Fibroblast of mammary gland (primary cell): ENCODE measurements around the gene MIGA2.

Source experiments
- DNase-seq: peaks from one replicate; pipeline ENCODE4 v3.0.0-alpha.2; 2010; ENCODE audit warnings: low read depth
- H3K4me3 ChIP-seq: 2 replicates; pipeline ENCODE4 v1.5.1; 2011; ENCODE audit warnings: low read depth, mild to moderate bottlenecking, low read length, moderate library complexity; ENCODE audit not compliant: control insufficient read depth
- TF ChIP-seq, protein P1 (sequence below): conservative IDR thresholded peaks from 2 replicates; pipeline ENCODE4 v1.5.1; 2011; ENCODE audit warnings: low read depth, low read length, inconsistent platforms; ENCODE audit not compliant: control insufficient read depth, insufficient read depth

MIGA2 gene, protein sequence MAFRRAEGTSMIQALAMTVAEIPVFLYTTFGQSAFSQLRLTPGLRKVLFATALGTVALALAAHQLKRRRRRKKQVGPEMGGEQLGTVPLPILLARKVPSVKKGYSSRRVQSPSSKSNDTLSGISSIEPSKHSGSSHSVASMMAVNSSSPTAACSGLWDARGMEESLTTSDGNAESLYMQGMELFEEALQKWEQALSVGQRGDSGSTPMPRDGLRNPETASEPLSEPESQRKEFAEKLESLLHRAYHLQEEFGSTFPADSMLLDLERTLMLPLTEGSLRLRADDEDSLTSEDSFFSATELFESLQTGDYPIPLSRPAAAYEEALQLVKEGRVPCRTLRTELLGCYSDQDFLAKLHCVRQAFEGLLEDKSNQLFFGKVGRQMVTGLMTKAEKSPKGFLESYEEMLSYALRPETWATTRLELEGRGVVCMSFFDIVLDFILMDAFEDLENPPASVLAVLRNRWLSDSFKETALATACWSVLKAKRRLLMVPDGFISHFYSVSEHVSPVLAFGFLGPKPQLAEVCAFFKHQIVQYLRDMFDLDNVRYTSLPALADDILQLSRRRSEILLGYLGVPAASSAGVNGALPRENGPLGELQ

DNA sequence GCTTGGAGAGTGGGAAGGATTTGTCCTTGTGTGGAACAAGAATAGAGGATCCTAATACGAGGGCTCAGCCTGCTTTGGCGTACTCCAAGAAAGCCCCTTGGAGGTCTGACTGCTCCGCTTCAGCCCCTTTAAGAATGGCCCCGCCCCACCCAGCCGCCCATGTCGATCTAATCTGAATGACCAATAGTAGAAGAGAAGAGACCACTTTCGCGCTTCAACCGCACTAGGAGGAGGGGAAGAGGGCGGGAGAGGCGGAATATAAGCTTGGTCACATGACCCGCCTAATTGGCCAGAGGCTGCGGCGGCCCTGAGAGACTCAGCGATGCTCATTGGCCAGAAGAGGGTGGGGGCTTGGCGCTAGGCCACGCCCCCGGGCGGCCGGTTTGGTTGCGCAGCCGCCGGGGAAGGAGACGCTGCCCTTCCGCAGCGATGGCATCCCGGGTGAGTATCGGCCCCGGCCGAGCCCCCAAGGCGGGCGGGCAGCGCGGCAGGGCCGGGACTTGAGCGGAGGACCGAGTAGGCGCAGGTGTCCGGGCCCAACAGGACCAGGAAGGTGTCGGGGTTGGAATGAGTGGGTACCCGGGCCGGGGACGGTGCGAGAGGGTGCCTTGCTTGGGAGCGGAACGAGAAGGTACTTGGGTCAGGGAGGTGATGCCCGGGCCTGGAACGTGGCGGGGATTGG lies at the start of gene MIGA2:
Gene MIGA2 (plus strand): TSS at position 386 of the 682 bp plus-strand sequence. CDS start 3,969 bp downstream, outside the sequence.
- TF ChIP-seq, protein P1, sequence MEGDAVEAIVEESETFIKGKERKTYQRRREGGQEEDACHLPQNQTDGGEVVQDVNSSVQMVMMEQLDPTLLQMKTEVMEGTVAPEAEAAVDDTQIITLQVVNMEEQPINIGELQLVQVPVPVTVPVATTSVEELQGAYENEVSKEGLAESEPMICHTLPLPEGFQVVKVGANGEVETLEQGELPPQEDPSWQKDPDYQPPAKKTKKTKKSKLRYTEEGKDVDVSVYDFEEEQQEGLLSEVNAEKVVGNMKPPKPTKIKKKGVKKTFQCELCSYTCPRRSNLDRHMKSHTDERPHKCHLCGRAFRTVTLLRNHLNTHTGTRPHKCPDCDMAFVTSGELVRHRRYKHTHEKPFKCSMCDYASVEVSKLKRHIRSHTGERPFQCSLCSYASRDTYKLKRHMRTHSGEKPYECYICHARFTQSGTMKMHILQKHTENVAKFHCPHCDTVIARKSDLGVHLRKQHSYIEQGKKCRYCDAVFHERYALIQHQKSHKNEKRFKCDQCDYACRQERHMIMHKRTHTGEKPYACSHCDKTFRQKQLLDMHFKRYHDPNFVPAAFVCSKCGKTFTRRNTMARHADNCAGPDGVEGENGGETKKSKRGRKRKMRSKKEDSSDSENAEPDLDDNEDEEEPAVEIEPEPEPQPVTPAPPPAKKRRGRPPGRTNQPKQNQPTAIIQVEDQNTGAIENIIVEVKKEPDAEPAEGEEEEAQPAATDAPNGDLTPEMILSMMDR = no peak
- peak within 1 kb of the TSS; percentile 94 for H3K4me3 ChIP-seq
- DNase-seq = peak; percentile 98

DNA sequence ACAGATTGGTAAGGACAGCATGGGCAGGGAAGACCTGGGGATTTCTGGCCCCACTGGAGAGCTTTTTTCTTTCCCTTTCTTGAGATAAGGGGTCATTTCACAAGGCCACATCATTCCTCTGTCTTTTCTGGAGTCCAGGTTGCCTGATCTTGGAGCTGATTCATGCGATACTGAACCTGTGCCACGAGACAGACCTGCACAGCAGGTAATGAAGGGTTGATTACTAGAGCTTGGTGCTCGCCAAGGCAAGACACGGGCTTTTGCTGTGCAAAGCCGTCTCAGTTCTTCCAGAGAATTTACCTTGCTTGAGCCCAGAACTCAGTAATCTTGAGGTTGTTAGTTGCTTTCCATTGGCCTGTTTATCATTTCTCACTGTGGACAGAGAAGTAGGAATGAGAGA lies 49.8 kb upstream of the MIGA2 start:
- no peak overlapping the region for H3K4me3 ChIP-seq
- TF ChIP-seq, protein P1 = no peak
- no peak for DNase-seq

DNA sequence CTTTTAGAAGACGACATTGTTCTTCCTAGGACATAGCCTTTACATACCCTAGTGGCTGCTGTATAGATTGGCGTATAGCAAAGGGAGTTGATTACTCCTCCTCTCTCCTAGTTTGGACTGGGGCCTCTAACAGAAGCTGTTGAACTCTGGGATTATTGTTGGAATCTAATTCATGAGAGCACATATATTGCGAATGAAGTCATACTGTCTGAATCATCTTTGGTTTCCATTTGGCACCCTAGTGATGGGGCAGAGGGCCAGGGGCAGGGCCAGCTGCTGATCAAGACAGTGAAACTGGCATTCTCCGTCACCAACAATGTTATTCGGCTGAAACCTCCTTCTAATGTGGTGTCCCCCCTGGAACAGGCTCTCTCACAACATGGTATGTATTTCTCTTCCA lies 48.6 kb upstream of the MIGA2 start:
- no peak overlapping the region for H3K4me3 ChIP-seq
- TF ChIP-seq, protein P1 = no peak
- DNase-seq = peak; percentile 81

DNA sequence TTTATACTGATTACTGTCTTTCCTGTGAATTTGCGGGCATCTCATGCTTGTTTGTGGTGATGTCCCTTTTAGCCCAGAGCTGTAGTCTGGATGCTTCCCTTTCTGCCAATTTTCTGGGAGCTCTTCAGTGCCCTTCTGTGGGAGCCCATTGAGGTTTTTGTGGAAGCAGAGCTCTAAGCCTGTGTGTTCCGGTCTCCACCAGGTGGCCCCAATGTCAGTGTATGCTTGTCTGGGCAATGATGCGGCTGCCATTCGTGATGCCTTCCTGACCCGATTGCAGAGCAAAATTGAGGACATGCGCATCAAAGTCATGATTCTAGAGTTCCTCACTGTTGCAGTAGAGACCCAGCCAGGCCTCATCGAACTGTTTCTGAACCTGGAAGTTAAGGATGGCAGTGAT lies 43.4 kb upstream of the MIGA2 start:
- no peak overlapping the region for H3K4me3 ChIP-seq
- TF ChIP-seq, protein P1 = peak; percentile 26
- DNase-seq = peak; percentile 16

DNA sequence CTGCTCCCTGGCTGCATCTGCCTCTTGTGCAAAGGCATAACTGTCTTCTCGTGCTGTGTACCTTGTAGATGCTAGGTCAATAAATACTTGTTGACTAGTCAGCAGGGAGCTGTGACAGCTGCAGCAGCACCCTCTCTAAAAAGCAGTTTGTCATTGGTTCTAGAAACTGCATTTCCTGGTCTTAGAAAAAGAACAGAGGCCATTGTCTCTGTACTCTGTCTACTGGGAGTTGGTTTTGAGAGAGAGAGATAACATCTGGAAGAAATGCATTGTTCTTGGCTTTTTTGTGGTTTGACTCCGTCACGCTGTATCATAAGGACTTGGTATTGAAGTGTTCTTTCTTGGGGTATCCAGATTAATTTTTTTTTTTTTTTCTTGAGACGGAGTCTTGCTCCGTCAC lies 40.6 kb upstream of the MIGA2 start:
- DNase-seq = no peak
- no peak overlapping the region for H3K4me3 ChIP-seq
- TF ChIP-seq, protein P1 = no peak

DNA sequence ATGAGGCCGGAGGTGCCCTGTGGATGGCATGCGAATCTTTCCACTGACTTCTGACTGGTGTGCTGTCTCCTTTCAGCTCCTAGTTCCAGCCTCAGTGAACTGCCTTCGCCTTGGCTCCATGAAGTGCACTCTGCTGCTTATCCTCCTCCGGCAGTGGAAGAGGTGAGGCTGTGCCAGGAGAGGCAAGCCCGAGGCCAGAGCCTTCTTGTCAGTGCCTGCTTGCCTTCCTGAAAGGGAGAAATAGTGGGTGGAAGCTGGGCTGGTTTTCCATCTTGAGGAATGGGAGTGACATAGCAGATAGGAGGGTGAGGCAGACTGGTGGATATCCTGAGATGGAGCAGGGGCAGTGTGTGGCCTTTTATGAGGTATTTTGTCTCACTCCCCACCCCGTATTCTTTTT lies 38.0 kb upstream of the MIGA2 start:
- no peak for DNase-seq
- H3K4me3 ChIP-seq = no peak overlapping the region

More for the DNA sequence above, 38.0 kb upstream of the MIGA2 start:
- TF ChIP-seq, protein P1 = no peak
